Right kidney (tissue), 1 donor: ENCODE measurements around the gene DHRS7.
"Not testable (repeated sequence)": the region's sequence is repeated elsewhere in the genome, so short reads cannot be mapped to it uniquely, and the experiment has no call there.

ENCODE experiments used
- DNase-seq: peaks from one replicate; pipeline ENCODE4 v3.0.0-alpha.2; 2016

The DHRS7 gene

GRCh38 chr14:60154671-60155070, 10.5 kb downstream of the DHRS7 start:
- DNase-seq, result no peak

- no peak for DNase-seq
These were observed 11.2 kb downstream of the DHRS7 start for GRCh38 chr14:60153991-60154390.

DNA sequence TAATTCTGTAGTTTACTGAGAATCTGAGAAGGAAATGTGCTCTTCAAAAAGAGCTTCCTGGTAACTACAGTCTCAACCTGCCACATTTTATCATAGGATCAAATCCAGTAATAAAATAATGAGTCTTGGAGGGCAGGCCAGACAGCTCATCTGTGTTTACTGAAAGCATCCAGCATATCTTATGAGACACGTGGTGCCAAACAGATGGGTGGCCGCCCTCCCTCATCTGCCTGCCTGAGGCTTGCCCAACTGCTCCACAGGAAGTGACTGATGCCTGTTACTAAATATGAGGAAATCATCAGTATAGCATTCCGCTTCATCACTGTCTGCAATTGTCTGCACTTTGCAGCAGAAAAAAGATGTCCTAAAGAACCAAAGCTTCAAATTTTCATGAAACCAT, 13.5 kb downstream of the DHRS7 start:
- DNase-seq, result no peak

GRCh38 chr14:60134702-60135101, 30.5 kb downstream of the DHRS7 start:
- DNase-seq, result no peak

- DNase-seq, result no peak
These were observed 31.7 kb downstream of the DHRS7 start for GRCh38 chr14:60133487-60133886.

- no peak for DNase-seq
These were observed 39.3 kb downstream of the DHRS7 start for GRCh38 chr14:60125918-60126317.

DNA sequence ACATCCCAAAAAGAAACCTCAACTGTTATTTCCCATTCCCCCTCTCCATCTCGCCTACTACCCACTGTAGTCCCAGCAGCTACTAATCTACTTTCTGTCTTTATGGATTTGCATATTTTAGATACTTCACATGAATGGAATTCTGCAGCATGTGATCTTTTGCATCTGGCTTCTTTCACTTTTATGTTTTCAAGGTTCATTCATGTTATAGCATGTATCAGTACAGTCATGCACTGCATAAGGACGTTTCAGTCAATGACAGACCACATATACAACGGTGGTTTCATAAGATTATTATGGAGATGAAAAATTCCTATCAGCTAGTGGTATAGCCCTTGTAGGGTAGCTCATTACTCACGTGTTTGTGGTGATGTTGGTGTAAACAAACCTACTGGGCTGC, 49.0 kb downstream of the DHRS7 start:
- no peak for DNase-seq

DNA sequence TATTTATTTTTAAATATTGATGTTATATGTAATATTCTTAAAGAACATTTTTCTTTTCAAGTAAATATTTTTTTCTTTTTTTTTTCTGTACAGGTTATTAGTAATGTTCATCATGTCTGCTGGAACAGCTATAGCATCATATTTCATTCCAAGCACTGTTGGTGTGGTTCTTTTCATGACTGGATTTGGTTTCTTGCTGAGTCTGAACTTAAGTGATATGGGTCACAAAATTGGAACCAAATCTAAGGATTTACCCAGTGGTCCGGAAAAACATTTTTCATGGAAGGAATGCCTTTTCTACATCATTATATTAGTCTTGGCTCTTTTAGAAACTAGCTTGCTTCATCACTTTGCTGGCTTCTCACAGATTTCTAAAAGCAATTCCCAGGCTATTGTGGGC, 50.3 kb downstream of the DHRS7 start:
- no peak for DNase-seq

DNA sequence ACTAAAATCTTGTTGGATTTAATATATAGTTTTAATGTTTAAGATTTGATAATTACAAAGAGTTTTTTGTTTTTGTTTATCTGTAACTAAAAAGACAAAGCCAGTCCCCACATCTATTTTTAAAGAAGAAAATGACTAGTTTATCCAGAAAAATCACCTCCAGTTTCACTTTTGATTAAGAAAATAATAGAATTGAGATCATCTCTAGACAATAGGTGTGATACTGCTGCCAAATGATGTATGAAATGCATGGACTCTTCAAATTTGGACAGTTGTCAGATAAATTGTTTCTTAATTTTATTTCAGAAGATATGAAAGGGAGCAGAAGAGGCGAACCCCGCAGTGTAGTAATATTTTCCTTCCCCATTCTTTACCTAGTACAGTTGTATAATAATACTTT, 53.5 kb downstream of the DHRS7 start:
- DNase-seq, result no peak

- DNase-seq, result no peak
These were observed 57.7 kb downstream of the DHRS7 start for GRCh38 chr14:60107477-60107876.

DNA sequence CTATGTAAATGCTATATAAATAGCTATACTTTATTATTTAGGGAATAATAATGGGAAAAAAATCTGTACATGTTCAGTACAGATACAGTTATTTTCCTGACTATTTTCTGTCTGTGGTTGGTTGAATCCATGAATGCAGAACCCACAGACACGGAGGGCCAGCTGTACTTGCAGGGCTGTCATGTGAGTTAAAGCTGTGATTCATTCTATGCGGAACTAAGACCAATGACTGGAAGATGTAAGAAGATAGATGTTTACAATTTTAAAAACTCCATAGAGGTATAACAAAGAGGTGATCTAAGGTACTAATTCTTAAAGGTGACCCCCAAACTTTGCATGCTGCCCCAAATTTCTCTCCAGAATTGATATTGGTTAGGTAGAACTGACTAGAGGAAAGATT, 58.9 kb downstream of the DHRS7 start:
- DNase-seq, result no peak

DNA sequence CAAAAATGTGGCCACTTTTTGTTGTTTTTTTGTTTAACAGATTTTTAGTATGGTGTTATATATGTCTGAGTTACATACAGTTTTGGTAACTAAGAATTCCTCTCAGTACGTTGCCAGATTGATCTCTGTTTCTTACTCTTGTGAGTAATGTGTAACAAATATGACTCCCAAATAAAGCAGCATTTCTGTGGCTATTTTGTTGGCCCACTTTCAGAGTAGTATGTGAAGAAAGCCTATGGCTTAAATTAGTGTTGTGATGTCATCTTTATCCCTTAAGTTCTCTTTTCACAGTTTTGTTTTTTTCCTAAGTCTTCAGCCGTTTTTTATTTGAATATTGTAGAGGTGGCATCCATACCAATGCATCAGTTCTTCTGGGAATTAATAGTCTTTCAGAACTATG, 62.8 kb downstream of the DHRS7 start:
- DNase-seq, result no peak

DNA sequence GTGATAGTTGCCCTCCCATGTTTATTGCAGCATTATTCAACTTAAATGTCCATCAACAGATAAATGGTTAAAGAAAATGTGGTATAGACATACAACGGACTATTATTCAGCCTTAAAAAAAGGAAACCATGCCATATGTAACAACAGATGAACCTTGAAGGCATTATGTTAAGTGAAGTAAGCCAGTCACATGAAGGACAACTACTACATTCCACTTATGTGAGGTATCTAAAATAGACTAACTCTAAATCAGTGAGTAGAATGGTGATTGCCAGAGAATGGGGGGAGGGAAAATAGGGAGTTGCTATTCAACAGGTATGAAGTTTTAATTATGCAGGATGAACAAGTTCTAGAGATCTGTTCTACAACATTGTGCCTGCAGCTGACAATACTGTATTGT, 63.4 kb downstream of the DHRS7 start:
- DNase-seq, result no peak

GRCh38 chr14:60099855-60100254, 65.3 kb downstream of the DHRS7 start:
- not testable (repeated sequence) for DNase-seq

DNA sequence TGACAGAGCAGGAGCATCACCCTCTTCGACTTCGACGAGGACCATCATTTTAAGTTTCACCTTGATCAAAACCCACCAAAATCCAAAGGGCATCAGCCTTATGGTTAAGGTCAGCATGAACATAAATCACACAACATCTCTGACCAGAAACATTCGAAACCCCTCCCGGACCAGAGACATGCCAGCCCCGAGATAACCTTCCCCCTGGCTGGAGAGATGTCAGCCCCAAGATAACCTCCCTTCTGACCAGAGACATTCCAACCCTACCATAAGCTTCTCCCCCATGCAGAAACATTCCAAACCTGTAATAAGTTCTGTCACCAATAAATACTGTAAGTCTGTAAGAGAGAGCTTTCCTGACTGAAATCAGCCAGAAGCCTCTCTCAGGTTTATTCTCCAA, 67.2 kb downstream of the DHRS7 start:
- DNase-seq, result no peak

DNA sequence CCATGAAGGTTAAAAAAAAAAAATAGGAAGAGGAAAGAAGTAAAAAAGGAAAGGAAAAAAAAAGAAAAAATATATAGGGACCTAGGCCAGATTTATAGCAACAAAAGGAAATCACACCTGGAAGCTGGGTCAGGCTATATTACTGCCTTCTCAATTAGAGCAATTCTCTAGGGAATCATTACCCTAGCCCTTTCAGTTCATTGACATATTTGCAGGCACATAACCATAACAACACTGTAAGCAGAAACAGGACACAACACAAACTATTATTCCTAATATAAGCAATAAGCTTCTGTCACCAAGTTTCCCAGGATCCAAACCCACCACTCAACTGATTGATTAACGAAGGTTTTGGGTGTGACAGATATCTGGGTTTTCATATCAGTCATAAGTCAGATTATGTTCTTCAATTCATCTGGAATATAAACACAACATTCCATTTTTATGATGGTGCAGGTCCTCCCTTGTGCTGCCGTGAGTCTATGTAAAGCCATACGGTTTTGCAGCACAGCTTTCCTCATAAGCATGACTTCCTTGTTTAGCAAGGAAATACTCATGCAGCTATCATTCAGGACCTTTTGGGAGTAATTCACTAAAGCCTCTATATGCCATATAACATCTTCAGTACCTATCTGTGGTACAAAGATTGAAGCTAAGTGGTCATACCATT, 69.3 kb downstream of the DHRS7 start:
- no peak for DNase-seq

GRCh38 chr14:60095231-60095630, 70.0 kb downstream of the DHRS7 start:
- DNase-seq, result no peak

- DNase-seq, result no peak
These were observed 70.8 kb downstream of the DHRS7 start for GRCh38 chr14:60094306-60094897.
